Tibial nerve (tissue), 4 donors: ENCODE data around the gene TRIM49.
"Not testable (repeated sequence)": the region's sequence is repeated elsewhere in the genome, so short reads cannot be mapped to it uniquely, and the experiment has no call there.

ENCODE experiments used
- CTCF ChIP-seq, 5 experiments: fragments of 200-600 bp in 3 of 5; fragments of 450-650 bp in 2 of 5; sonication (generic) in 3 of 5; IDR thresholded peaks; one replicate each; pipeline ENCODE4 v1.5.1; 2016 to 2019; ENCODE audit warnings: antibody characterized with exemption in 5 of 5, mild to moderate bottlenecking in 3 of 5, moderate library complexity in 2 of 5
- EP300 ChIP-seq, 2 donors: sonication (generic); formaldehyde crosslinking; IDR thresholded peaks; one replicate each; pipeline ENCODE4 v1.6.1; 2017; ENCODE audit warnings: antibody characterized with exemption in 2 of 2, mild to moderate bottlenecking in 1 of 2
- POLR2A ChIP-seq, 2 donors: fragments of 450-650 bp; IDR thresholded peaks; one replicate each; pipeline ENCODE4 v1.6.1; 2017; ENCODE audit warnings: antibody characterized with exemption in 2 of 2, mild to moderate bottlenecking in 2 of 2, moderate library complexity in 2 of 2

- TF ChIP-seq CTCF, EP300, POLR2A (IDR thresholded peaks at IDR 0.05): not testable (repeated sequence)
Observed at GRCh38 chr11:89820008-89820407, 11.6 kb upstream of the TRIM49 start.
